Activated CD4-positive, alpha-beta T cell treated with anti-CD3 and anti-CD28 coated beads, Interleukin-2, amount 50 U/mL, for 4 hours (primary cell): Measurements from ENCODE around the gene FBXW12.

Experiments
- DNase-seq, 2 experiments: peaks; one replicate each; pipeline ENCODE4 v3.0.0-alpha.2; 2020

Gene FBXW12

DNA sequence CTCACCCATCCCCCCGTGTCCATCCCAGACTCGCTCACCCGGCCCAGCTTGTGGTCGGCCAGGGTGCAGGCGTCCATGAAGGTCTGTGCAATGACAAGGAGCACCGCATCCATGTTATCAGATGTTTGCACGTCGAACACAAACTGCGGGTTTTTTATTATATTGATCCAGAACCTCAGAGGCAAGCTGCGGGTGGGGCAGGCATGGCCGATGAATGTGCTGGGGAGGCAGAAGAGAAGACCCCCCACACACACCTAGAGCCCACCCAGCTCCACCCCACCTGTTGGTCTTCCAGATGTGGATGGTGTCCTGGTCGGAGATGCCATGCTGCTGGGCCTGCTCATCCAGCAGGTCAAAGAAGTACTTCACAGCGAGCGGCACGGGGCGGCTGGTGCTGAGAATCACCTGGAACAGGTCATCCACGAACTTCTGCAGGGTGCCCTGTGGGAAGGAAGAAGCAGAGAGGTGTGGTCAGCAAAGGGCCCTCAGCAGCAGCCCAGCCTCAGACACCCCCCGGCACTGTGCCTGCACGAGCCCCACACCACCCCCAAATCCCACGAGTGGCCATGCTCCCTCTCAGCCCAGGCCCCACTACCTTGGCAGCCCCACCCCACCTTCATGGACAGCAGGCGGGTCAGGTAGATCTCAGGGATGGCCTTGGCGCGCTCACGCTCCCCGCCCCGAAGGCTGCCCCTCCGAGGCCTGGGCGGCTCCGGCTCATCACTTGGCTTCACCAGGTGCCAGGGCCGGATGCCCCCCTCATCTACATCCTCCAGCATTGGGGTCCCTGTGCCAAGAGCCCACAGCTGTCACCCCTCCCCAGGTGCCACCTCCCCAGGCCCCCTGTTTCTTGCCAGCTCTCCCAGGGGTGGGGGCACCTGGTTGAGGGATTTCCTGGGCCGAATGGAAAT, 37.5 kb downstream of the FBXW12 start:
- DNase-seq = no peak

DNA sequence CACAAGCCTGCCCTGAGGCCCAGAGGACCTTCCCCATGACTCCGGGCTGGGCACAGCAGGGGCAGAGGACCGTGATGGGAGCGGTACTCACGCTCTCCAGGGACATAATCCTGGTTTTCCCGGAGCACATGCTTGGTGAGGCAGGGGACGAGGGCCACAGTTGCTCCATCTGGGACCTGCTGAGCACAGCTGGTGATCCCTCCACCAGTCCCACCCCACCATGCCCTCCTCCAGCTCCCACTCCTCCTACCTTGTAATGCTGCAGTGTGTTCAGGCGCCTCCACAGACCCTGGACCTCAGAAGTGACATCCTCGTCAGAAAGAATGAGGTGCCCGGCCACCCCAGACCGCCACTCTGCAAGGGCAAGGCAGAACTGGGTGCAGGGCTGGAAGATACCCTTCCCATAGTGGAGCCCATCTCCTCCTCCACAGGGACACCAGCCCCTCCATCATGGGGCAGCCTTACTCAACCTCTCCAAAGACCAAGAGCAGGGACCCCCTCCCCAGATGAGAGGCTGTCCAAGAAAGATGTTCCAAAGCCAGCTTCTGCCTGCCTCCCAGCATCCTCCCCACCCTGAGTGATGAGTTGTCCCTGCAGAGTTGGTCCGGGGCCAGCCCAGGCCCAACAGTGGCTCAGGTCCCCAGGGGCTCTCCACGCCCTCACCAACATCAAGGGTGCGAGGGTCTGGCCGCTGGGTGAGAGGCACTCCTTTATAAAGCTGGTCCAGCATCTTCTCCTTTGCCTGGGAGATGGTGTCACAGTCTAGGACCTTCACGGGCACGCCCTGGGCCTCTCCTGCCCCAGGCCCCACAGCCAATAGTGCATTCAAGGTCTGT, 38.4 kb downstream of the FBXW12 start:
- no peak for DNase-seq

DNA sequence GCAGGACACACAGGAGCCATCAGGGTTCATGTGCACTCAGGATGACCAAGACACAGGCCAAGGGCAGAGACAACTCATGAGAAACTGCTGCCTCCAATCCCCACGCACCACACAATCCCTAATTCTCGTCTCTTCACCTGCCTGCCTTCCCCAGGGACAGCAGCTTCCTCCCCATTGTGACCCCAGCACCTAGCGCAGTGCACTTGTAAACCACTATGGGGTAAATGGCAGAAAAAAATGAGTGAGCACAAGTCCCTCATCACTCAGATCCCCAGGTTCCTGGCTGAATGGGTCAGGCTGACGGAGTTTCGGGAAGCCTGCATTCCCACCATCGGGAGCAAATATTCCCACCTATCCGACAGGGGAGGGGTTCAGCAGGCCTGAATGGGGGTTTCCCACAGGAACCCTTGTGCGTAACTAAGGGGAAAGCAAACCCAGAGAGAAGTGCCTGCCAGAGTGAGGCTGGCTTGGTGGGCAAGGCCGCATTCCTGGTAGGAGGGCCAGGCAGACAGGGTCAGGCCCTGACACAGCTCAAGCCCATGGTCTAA, 39.1 kb downstream of the FBXW12 start:
- DNase-seq = no peak

DNA sequence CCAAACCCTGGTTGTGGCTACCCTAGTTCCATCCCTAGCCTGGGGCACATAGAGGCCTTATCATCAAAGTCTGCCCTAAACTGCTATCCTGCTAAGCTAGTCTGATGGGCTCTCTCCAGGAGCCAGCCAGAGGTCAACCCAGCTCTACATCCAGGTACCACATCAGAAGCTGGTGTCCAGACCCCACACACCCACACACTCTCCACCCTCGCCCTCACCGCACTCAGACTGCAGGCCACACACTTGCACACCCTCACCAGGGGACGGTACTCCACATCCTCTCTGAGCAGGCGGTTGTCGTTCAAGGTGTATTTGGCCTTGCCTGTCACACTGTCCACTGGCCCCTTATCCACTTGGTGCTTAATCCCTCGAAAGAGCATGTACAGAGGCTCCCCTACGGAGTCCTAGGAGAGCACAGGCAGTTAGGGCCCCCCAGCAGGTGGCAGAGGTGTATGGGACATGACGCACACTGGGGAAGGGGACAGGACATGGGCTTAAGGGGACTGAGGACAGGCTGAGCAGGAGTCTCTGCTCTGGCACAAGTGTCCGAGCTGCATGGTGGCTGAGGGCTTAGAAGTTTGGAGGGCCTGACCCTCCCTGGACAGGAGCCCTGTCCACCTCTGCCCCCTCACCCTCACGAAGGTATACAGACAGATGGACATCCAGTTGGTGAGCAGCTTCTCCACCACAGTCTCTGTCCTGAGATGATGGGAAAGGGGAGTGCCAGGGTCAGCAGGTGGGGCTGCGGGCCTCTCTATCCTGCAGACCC, 39.8 kb downstream of the FBXW12 start:
- DNase-seq = no peak

DNA sequence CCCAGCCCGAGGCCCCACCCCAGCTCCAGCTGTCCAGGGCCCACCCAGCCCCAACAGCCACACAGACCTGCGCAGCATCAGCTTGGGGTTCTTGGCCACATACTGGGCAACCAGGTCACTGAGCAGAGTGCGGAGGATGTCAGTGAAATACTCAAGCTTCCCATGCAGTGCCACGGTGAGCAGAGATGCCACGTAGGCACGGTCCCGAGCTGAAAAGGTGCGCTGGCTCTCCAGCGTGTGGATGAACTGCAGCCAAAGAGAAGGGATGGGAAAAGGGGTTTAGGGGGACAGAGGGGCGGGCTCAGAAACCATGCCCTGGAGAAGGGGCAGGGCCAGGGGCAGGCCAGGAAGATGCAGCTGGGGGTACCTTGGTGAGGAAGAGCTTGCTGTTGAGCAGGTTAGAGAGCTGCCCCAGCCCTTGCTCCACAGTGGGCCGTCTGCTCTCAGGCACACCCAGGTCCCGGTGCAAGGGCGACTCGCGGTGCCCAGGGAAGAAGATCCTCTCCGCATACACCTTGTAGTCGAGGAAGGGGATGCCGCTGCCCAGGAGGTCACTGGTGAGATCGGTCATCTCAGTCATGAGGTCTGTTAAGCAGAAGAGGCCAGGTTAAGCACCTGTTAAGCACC, 40.5 kb downstream of the FBXW12 start:
- no peak for DNase-seq

DNA sequence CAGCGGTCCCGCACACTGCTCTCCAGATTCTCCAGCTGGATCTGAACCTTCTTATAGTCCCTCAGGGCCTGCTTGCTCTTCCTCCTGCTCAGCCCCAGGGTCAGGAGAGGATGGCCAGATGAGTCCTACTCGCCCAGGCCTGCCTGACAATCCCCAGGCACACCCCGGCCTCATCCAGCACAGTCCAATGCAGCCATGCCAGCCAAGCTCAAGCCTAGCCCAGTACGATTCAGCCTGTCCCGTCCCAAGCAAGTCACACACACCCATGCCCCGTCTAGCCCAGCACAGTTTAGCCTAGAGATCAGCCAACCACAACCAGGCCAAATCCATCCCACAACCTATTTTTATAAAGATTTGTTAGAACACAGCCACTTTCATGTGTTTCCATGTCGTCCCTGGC, 41.1 kb downstream of the FBXW12 start:
- DNase-seq = no peak

DNA sequence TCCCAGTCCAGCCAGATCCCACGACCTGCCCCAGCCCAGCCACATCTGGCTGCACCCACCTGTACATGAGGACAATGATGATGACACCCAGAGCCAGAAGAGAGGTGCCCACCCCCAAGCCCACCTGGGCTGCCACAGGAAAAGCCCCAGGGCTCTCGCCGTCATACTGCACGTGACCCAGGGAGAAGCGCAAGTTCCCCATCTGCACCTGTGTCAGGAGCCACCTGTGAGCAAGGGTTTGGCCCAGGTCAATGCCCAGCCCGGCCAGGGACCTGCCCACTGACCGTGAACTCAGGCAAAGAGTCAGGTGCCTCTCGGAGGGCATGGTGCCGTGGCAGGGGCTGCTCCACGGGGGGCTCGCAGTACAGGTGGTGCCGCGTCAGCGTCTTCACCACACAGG, 41.6 kb downstream of the FBXW12 start:
- DNase-seq = no peak

DNA sequence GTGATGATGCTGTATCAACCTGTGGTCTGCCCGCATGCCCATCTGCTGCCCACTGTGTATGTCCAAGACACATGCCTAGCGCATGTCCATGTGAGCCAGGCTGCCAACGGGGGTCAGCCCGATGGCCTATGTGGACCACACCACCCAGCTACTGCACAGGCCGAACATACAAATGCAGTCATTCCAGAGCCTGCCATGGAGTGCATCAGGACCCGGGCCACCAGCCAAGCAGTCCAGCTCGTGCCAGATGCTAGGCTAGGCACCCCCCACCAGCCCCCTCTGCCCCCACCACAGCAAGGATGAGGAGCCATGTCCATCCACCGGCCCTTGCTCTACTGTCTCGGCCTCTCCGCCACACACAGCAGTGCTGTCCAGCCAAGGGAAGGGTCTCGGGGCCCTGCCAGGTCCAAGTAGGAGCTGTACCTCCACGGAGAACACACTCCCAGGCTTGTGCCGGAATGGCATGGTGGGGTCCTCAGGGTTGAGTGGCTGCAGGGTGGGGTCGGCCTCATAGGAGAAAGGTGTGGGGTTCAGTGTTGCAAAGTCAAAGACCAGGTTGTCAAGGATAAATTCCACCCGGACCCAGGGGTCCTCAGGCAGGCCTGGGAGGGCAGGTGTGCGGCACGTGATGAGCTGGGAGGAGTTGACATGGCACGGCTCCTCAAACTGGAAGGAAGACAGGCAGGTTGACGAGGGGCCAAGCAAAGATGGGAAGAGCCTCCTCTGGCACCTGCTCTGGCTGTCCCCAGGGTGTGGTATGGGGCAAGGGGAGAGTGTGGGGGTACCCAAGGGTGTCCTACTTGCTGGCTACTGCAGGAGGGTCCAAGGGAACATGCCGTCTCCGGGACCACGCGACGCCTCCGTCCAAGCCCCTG, 42.6 kb downstream of the FBXW12 start:
- DNase-seq = no peak

DNA sequence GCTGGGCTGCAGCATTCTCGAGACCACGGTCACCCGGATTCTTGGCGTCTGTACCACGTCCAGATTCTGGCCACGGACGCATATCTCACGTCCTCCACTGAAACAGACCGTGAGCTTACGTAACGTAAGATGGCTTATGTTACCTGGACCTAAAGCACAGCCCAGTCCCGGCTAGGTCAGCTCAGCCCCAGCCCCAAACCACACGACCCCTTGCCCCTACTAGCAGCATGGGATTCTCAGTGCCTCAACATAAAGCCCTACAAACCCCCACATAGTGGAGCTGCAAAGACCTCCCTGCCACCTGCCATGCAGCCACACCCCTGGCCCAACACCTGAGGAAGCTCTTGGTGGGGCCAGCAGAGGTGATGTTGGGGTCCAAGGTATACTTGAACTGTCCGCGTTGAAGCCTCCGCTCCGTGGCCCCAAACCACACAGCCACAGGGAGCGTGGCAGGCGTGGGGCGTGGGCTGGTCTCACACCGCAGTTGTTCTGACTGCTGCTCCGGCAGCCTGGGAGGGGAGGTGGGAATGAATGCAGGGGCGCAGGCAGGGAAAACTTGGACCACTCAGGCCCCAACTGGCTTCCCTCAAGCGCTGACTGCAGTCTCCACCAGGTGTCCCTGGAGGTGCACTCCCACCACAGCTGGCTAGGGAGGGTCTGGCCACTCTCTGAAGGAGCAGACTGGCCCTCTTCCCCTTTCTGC, 43.4 kb downstream of the FBXW12 start:
- DNase-seq = no peak

DNA sequence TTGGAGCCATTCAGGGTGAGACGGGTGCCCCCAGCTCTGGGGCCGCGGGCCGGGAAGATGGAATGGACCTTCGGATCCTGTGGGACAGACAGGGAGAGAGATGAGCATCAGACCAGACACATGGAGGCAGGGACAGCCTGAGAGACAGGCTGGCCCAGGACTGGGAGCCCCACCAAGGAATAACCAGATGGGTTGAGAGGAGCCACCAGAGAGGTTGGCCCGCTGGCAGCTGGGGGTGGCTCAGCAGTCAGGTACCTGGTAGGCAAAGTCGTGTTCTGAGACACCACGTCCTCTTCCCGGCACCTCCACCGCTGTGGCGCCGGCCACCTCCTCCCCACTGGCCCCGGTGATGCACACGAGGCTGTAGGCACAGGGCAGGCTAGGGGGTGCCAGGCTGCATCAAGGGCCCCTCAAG, 44.1 kb downstream of the FBXW12 start:
- DNase-seq = no peak

DNA sequence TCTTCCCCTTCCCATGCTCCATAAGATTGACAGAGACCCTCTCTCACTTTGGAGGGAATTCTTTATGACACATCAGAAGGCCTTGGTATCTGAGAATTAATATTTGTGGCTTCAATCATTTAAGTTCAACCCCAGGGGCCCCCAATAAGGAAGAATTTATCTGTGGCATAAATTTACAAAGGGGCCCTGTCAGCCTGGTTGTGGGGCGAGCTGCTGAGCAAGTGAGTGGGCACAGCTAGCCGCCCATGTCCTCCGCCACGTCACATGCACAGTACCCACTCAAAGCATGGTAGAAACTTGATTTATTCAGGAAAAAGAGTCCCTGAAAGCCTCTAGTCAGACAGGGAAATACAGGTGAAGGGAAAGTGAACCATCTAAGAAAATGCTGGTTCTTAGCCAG, 44.5 kb downstream of the FBXW12 start:
- DNase-seq = no peak

DNA sequence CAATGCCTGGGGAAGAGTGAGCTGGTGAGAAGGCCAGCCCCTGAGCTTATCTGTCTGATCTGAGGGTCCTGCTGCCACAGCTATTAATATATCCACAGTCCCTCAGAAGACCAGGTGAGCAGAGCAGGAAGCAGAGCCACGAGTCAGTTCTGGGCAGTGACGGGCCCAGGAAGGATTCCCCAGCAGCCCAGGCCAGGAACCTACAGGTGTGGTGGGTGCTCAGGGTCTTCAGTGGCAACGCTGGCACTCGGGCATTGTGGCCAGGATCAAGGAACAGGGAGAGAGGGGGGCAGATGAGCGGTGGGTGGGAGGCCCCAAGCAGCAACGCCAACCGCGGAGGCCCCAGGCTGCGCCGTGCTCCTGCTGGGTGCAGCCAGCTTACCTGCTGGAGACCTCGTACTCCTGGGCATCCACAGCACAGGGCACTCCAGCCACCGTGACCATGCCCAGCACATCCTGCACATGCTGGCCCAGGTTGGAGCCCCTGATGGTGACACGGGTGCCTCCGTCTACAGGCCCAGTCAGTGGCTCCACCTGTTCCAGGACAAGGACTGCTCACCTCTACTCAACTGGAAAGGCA, 45.6 kb downstream of the FBXW12 start:
- DNase-seq = no peak

DNA sequence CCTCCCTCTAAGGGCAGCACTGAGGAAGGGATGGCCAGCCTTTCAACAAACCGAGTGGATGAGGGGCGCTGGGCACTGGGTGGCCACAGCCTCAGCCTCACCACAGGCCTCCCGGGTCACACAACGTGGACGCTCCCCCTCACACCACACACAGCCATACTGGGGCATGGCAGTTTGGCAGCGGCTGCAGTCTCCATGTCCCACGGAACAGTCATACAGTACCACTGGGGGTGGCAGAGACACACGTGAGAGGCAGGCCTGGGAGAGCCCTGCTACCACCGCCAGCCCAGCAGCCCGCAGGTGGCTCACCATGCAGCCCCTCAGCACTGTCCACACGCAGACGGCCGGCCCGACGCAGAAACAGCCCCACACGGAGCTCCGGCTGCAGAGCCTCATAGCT, 46.1 kb downstream of the FBXW12 start:
- DNase-seq = no peak

DNA sequence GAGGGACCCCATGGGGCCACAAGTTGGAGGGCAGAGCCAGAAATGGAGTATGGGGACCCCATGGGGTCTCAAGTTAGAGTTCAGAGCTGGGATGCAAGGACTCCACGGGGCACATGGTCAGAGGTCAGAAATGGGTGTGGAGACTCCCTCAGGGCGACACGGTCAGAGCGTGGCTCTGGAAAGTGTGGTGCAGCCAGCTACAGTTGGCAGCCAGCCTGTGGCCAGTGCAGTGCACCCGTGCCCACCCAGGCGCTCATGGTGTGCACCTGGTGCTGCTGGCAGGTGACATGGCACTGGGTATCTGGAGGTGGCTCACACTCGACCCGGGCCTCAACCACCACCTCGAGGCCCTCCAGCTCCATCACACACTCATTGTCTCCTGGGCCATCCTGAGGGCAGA, 46.6 kb downstream of the FBXW12 start:
- no peak for DNase-seq

DNA sequence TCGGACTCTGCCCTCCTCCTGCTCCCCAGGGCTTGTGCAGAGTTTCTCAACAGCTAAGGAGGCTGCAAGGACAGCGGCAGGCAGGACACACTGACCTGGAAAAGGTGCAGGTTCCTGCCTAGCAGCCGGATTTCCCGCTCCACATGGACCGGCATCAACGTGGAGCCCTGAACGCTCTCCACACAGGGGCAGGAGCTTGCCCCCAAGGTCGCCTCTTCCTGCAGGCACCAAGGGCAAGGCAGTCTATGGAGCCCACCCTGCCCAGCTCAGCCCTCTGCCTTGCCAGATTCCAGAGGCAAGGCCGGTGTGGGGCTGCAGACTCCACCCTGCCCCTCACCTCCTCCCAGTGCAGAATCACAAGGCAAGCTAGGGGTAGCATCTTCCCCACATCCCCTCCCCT, 47.1 kb downstream of the FBXW12 start:
- DNase-seq = no peak

DNA sequence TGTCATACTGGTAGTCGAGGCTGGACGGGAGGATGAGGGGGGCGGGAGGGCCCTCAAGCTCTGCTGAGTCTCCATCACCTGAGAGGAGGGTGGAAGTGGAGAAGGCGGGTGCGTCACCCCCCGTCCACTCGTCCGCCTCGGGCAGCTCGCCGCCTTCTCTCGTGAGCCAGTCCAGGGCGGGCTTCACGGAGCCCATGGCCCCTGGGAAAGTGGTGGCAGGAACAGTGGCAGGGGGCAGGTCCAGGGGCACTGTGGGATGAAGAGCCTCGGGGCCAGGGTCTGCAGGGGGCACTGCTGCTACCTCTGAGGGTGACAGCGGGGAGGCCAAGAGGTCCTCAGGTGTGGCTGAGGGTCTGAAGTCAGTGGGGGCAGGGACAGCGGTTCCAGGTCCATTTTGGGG, 47.6 kb downstream of the FBXW12 start:
- no peak for DNase-seq

DNA sequence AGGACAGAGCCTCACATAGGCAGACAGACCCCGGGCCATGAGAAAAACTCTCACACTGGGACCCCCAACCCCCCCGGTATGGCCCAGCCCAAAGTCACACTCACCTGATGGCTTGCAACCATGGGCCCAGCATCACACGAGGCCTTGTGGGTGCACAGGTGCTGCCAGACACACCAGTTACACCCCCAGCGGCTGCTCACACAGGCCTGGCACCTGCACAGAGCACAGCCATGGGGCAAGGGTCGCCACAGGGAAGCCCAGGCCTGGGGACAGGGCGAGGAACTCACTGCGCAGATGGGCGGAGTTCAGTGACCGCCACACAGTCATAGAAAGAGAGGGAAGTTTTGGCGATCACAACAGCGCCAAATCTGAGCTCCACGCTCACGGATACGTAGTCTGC, 48.5 kb downstream of the FBXW12 start:
- no peak for DNase-seq

DNA sequence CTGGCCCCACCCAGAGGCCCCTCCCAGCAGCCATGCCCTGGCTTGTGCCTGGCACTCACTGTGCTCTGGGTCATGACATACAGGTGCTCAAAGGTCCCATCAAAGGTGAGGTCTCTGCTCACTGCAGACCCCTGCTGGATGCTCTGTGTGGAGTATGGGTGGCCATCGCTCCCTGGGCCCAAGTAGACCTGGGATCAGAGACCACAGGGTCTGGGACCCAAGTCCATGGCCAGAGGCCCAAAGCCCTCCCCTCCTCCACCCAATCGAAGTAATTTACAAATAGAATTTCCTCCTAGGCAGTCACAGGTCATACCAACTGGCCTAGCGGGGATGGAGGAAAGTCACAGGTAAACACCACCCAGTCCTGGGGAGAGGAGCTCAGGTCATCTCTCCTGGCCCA, 50.3 kb downstream of the FBXW12 start:
- no peak for DNase-seq

DNA sequence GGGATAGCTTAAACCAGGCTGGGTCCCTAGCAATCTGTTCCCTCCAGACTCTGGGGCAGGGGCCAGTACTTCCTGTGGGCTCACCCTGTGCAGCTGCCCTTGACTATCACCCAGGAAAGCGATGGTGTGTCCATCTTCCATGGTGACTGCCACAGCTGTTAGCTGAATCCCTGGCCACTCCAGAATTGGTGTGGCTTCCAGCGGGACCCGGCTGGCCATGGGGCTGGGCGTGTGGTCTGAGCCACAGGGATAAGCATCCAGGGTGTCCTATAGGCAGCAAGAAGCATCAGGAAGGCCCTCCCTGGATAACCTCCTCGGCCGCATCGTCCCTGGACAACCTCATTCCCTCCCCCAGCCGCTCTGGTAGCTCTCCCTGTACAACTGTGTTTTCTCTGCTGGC, 50.7 kb downstream of the FBXW12 start:
- no peak for DNase-seq

DNA sequence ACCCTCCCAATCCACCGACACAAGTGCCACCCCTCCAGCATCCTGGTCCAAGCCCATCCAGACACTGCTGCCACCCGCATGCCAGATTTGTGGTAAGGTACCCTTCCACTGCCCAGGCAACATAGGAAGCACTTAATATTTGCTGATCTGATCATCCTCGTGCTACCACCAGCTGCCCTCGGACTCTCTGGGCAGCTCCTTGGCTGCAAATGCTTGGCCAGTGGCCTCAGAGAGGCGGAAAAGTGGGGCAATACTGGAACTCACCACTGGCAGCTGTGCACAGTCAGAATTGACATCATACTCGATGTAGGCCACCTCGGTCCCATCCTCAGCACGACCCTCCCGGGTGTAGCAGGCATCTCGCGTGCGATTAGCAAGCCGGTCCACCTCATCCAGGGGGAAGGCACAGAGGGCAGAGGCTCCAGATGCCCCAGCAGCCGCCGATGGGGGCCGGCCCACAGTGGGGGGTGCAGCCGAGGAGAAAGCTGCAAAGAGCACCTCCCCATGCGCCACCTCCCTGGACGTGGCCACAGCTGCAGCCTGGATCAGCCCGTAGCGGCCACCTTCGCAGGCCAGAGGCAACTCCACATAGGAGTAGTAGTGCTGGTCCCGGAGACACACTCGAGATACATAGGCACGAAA, 51.3 kb downstream of the FBXW12 start:
- DNase-seq = no peak
